ENCODE data around the gene GPR150.

Gene GPR150

GRCh38 chr5:95667678-95668077 is 47.8 kb downstream of the GPR150 start:
- ChIA-PET POLR2A (no interaction called here), CTCF (interaction anchor here (1.6 to 2.1 kb wide), 3 partner anchors 8 to 169 kb away, joined by 3 to 7 read pairs (median 4); no protein-coding TSS in a partner anchor)
- TF ChIP-seq, protein P1, sequence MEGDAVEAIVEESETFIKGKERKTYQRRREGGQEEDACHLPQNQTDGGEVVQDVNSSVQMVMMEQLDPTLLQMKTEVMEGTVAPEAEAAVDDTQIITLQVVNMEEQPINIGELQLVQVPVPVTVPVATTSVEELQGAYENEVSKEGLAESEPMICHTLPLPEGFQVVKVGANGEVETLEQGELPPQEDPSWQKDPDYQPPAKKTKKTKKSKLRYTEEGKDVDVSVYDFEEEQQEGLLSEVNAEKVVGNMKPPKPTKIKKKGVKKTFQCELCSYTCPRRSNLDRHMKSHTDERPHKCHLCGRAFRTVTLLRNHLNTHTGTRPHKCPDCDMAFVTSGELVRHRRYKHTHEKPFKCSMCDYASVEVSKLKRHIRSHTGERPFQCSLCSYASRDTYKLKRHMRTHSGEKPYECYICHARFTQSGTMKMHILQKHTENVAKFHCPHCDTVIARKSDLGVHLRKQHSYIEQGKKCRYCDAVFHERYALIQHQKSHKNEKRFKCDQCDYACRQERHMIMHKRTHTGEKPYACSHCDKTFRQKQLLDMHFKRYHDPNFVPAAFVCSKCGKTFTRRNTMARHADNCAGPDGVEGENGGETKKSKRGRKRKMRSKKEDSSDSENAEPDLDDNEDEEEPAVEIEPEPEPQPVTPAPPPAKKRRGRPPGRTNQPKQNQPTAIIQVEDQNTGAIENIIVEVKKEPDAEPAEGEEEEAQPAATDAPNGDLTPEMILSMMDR (IDR thresholded peaks at IDR 0.05; ENCODE audit: control extremely low read depth, extremely low read depth, low read depth, missing control alignments) = no peak
- DNase-seq (ENCODE audit: extremely low spot score) = no peak

- no peak for DNase-seq (ENCODE audit: extremely low spot score)
Observed at GRCh38 chr5:95668216-95668615, 48.3 kb downstream of the GPR150 start.

GRCh38 chr5:95668728-95669127 is 48.8 kb downstream of the GPR150 start:
- ChIA-PET CTCF (interaction anchor here (1.6 to 3.0 kb wide), 3 partner anchors 25 to 179 kb away, joined by 4 to 13 read pairs (median 7); no protein-coding TSS in a partner anchor), POLR2A (no interaction called here)
- DNase-seq (ENCODE audit: extremely low spot score) = no peak
- TF ChIP-seq, protein P1 (IDR thresholded peaks at IDR 0.05; ENCODE audit: control extremely low read depth, extremely low read depth, low read depth, missing control alignments) = no peak

More at GRCh38 chr5:95668216-95668615, 48.3 kb downstream of the GPR150 start:
- TF ChIP-seq, protein P1 (IDR thresholded peaks at IDR 0.05; ENCODE audit: control extremely low read depth, extremely low read depth, low read depth, missing control alignments) = no peak
- CTCF ChIA-PET = interaction anchor here (1.6 to 1.7 kb wide), 3 partner anchors 25 to 168 kb away, joined by 3 to 7 read pairs (median 4); no protein-coding TSS in a partner anchor
- POLR2A ChIA-PET = no interaction called here

GRCh38 chr5:95669540-95669939 is 49.7 kb downstream of the GPR150 start:
- ChIA-PET CTCF (interaction anchor here (0.5 to 3.0 kb wide), 8 partner anchors 9 to 933 kb away, joined by 3 to 13 read pairs (median 4); partner anchors contain the start of gene RFESD), POLR2A (no interaction called here)
- no peak for DNase-seq (ENCODE audit: extremely low spot score)
- TF ChIP-seq, protein P1 (IDR thresholded peaks at IDR 0.05; ENCODE audit: control extremely low read depth, extremely low read depth, low read depth, missing control alignments) = no peak

GRCh38 chr5:95669985-95670384 is 50.1 kb downstream of the GPR150 start:
- TF ChIP-seq, protein P1 (IDR thresholded peaks at IDR 0.05; ENCODE audit: control extremely low read depth, extremely low read depth, low read depth, missing control alignments) = no peak
- ChIA-PET POLR2A (no interaction called here), CTCF (interaction anchor here (0.5 to 3.0 kb wide), 9 partner anchors 9 to 932 kb away, joined by 3 to 13 read pairs (median 5); partner anchors contain the start of gene RFESD)
- no peak for DNase-seq (ENCODE audit: extremely low spot score)

- TF ChIP-seq, protein P1 (IDR thresholded peaks at IDR 0.05; ENCODE audit: control extremely low read depth, extremely low read depth, low read depth, missing control alignments) = no peak
- CTCF ChIA-PET = interaction anchor here (1.0 to 3.0 kb wide), 8 partner anchors 10 to 932 kb away, joined by 3 to 13 read pairs (median 4); partner anchors contain the start of gene RFESD
- DNase-seq (ENCODE audit: extremely low spot score) = no peak
- POLR2A ChIA-PET = no interaction called here
Observed at GRCh38 chr5:95670568-95670967, 50.7 kb downstream of the GPR150 start.

Data from GM10248 (cell line).